ENCODE data around the gene CMTR1. TPM values are rescaled to one million over a fixed set of nuclear protein-coding genes. Genes with fewer than 3 reads are reported as not detected.

Gene CMTR1
- total RNA-seq, 1 experiment from 2014 or later, result 34.8 TPM

DNA sequence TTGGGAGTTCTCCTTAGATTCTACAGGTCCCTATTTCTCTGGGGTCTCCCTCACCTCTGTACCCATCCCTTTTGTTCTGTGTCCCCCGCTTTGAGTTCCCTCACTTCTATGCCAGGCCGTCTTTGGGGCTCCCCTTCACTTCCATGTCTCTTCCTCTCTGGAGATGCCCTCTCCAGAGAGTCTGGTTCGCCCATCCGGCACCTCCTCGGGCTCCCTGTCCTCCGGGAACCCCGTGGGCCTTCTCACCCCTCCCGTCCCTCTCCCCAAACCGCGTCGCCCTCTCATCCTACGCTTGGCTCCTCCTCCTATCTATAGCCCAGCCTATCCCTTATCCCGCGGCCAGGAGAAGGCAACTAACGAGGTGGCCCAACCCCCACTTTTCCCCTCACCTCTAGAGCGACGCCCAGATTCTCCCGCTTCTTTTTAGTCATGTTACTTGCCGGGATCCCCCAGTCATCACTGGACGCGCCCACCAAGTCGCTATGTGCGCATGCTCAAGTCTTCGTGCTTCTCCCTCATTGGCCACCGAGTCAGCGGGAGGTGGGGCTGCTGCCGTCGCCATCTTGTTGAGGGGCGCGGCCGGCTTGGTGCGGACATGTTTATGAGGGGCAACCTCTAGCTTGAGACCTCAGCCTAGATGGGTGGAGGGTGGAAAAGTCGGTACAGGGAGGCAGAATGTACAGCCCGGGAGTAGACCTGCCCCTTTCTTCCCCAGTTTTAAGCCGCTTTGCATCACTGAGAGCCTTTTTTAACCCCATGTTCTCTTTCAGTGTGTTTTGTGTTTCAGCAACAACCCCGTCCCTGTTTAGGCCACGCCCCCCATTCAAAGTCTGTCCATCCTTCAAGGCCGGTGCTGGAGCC, 66.6 kb downstream of the CMTR1 start, which contains the start of gene CCDC167:
Gene CCDC167 (minus strand): TSS at position 461 of the 861 bp plus-strand sequence. CDS start 30 bp downstream, at position 431.
- Histone ChIP-seq H4K8ac (replicated peaks; ENCODE audit: insufficient read length, low read depth, low read length) (no peak within 1 kb of the TSS), H3K18ac (ENCODE audit: insufficient read length, low read depth, low read length) (peak within 1 kb of the TSS; percentile 76), H3K4ac (ENCODE audit: low read depth, low read length) (no peak within 1 kb of the TSS), H2BK5ac (ENCODE audit: insufficient read length, low read length) (no peak within 1 kb of the TSS), H3K56ac (ENCODE audit: insufficient read length, low read depth, low read length) (no peak within 1 kb of the TSS), H3K9ac (ENCODE audit: extremely low read depth, insufficient read length, low read length) (peak within 1 kb of the TSS; percentile 86), H4K20me1 (ENCODE audit: control insufficient read depth, insufficient read depth, insufficient read length) (peaks cover 2% of the 10 kb centered on the region), H3K23me2 (ENCODE audit: insufficient read length, low read depth, low read length, poor library complexity, severe bottlenecking) (no peaks in the 10 kb centered on the region), H3K14ac (ENCODE audit: insufficient read depth, low read length) (peak within 1 kb of the TSS; percentile 90), H4K91ac (ENCODE audit: insufficient read length, low read depth, low read length) (no peak within 1 kb of the TSS), H3K4me2 (ENCODE audit: insufficient read depth, insufficient read length, low read length) (peak within 1 kb of the TSS; percentile 67), H3K27me3 (ENCODE audit: insufficient read depth, low read length) (no peaks in the 10 kb centered on the region), H2BK120ac (ENCODE audit: low read depth, low read length, poor library complexity, severe bottlenecking) (no peak within 1 kb of the TSS), H3K79me2 (ENCODE audit: insufficient read depth, low read length) (no peaks in the 10 kb centered on the region), H2AK5ac (ENCODE audit: insufficient read length, low read length) (no peak within 1 kb of the TSS), H2BK12ac (ENCODE audit: insufficient read length, low read depth, low read length) (no peak within 1 kb of the TSS), H3T11ph (ENCODE audit: low read length) (no peak within 1 kb of the TSS), H3K4me1 (ENCODE audit: insufficient read depth, low read length) (peaks cover 2% of the 10 kb centered on the region; the same call in 1 of the 2 replicates), H2AFZ (ENCODE audit: low read length) (peak within 1 kb of the TSS; percentile 4), H2BK15ac (ENCODE audit: low read depth, low read length) (no peak within 1 kb of the TSS), H4K5ac (ENCODE audit: insufficient read length, low read depth, low read length) (no peak within 1 kb of the TSS), H3K23ac (ENCODE audit: insufficient read length, low read depth, low read length) (no peak within 1 kb of the TSS), H2BK20ac (ENCODE audit: low read depth, low read length, poor library complexity, severe bottlenecking) (no peak within 1 kb of the TSS), H3K79me1 (ENCODE audit: insufficient read depth, low read depth, low read length, poor library complexity, severe bottlenecking) (no peaks in the 10 kb centered on the region), H3K27ac (ENCODE audit: insufficient read length, low read depth, low read length) (peak within 1 kb of the TSS; percentile 40), H3K9me3 (ENCODE audit: control insufficient read depth, low read depth, low read length) (no peaks in the 10 kb centered on the region)
- Mint-ChIP-seq H3K36me3 (ENCODE audit: insufficient read depth in 1 of 3, low read depth in 3 of 3) (no peaks in the 10 kb centered on the region; a peak in 1 of 7 replicates), H3K9me3 (no peaks in the 10 kb centered on the region; a peak in 1 of 5 replicates), H3K4me3 (peak within 1 kb of the TSS; percentile 82 to 95), H3K27ac (peak within 1 kb of the TSS; percentile 97 to 99 (median 98)), H3K27me3 (ENCODE audit: low read depth) (peaks cover 24% of the 10 kb centered on the region), H3K4me1 (peaks cover 25 to 32% of the 10 kb centered on the region in 2 experiments)
- DNase-seq, result peak; percentile 100
- TF ChIP-seq, protein P1, sequence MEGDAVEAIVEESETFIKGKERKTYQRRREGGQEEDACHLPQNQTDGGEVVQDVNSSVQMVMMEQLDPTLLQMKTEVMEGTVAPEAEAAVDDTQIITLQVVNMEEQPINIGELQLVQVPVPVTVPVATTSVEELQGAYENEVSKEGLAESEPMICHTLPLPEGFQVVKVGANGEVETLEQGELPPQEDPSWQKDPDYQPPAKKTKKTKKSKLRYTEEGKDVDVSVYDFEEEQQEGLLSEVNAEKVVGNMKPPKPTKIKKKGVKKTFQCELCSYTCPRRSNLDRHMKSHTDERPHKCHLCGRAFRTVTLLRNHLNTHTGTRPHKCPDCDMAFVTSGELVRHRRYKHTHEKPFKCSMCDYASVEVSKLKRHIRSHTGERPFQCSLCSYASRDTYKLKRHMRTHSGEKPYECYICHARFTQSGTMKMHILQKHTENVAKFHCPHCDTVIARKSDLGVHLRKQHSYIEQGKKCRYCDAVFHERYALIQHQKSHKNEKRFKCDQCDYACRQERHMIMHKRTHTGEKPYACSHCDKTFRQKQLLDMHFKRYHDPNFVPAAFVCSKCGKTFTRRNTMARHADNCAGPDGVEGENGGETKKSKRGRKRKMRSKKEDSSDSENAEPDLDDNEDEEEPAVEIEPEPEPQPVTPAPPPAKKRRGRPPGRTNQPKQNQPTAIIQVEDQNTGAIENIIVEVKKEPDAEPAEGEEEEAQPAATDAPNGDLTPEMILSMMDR (conservative IDR thresholded peaks at IDR 0.05), result no peak
- WGBS (ENCODE audit: extremely low coverage, insufficient read length, low lambda C conversion rate), result no CpG with 5 or more reads among the region's 38 CpGs

Measured in H9 (cell line).